Measurements from ENCODE around the gene ELAVL1. TPM values are rescaled to one million over a fixed set of nuclear protein-coding genes. Genes with fewer than 3 reads are reported as not detected.
A peak's percentile ranks its signal among the peaks of the same experiment; 100 is the strongest.

The ELAVL1 gene
- total and polyA plus RNA-seq, 9 of the 15 experiments (the other 6 are each of a cell fraction or from before 2014, with no cell fraction given), result 4.3 to 172 (median 69.2) TPM

- H3K79me2 ChIP-seq (ENCODE audit: control insufficient read depth, insufficient read depth, low read length), result peaks cover 13% of the 10 kb centered on the region
- intact Hi-C loops (cut with micrococcal nuclease) (no loop called here), in situ Hi-C loops (cut with MboI) (no loop called here)
- no peak overlapping the region; a peak in 1 of 4 replicates for H3K9ac ChIP-seq (ENCODE audit: insufficient read depth in 1 of 2, low read depth in 2 of 2, low read length in 2 of 2)
- H4K20me1 ChIP-seq (replicated peaks; ENCODE audit: control insufficient read depth, insufficient read depth, low read length), result peaks cover 4% of the 10 kb centered on the region
- H3K27ac ChIP-seq (ENCODE audit: extremely low read depth, low read depth, low read length), result no peak overlapping the region
- ChIA-PET POLR2A (interaction anchor here (1.2 kb wide), 1 partner anchor 10 kb away, joined by 5 read pairs; the partner anchor contains the start of gene TIMM44), CTCF (ENCODE audit: low intra/inter-chr PET ratio) (no interaction called here)
- DNase-seq (ENCODE audit: extremely low read depth in 1 of 4, low spot score in 3 of 4), result no peak
- WGBS (ENCODE audit: insufficient coverage, low coverage, missing lambda C conversion rate), result 97% methylated on average over 26 of the region's 55 CpGs
- no peak overlapping the region for H2AFZ ChIP-seq (ENCODE audit: low read depth, low read length)
- peaks cover 0 to 42% of the 10 kb centered on the region in 2 experiments; a peak in 3 of 5 replicates for H3K4me1 ChIP-seq (replicated peaks in 1 of 2; ENCODE audit: control insufficient read depth in 2 of 2, insufficient read depth in 2 of 2, low read length in 2 of 2)
- H3K4me2 ChIP-seq (ENCODE audit: insufficient read depth, low read length), result no peak overlapping the region
- no peaks in the 10 kb centered on the region for H3K27me3 ChIP-seq (ENCODE audit: control insufficient read depth in 2 of 2, insufficient read depth in 2 of 2, low read length in 2 of 2)
- H3K36me3 ChIP-seq (ENCODE audit: control insufficient read depth, insufficient read depth, low read length), result peaks cover 91% of the 10 kb centered on the region
- no TSS peak for BruUV-seq (replicated peaks)
- ATAC-seq, result no peak
- TF ChIP-seq POLR2AphosphoS5 (IDR thresholded peaks at IDR 0.05; ENCODE audit: control insufficient read depth, insufficient read depth, low read depth, low read length), result peak; percentile 9; the same call in 1 of the 2 replicates
- TF ChIP-seq ARID1B (IDR thresholded peaks at IDR 0.05), result no peak
- TF ChIP-seq ZNF668 (CRISPR knock-in tag; IDR thresholded peaks at IDR 0.05), result no peak
- no peak for TF ChIP-seq JUND (IDR thresholded peaks at IDR 0.05; ENCODE audit: borderline replicate concordance, low read depth, low read length)
- no peak for TF ChIP-seq JUND (tag; IDR thresholded peaks at IDR 0.05; ENCODE audit: borderline replicate concordance, low read depth, low read length)
- no peak for TF ChIP-seq PHTF2 (CRISPR knock-in tag; IDR thresholded peaks at IDR 0.05)
- no peak for TF ChIP-seq FOSL1 (tag; conservative IDR thresholded peaks at IDR 0.05)
- no peak for TF ChIP-seq ZNF282 (CRISPR knock-in tag; IDR thresholded peaks at IDR 0.05)
- TF ChIP-seq THAP12 (CRISPR knock-in tag; IDR thresholded peaks at IDR 0.05), result no peak
- TF ChIP-seq ETV5 (CRISPR knock-in tag; IDR thresholded peaks at IDR 0.05; ENCODE audit: low read depth), result no peak
- TF ChIP-seq CTCF (IDR thresholded peaks at IDR 0.05 in 2 of 3, conservative IDR thresholded peaks at IDR 0.05 in 1 of 3; ENCODE audit: insufficient read depth in 2 of 3, low read depth in 1 of 3, low read length in 3 of 3), result 0 out of 6 replicates have a peak, but pooled peaks of 1 of the 3 experiments have one; percentile 9
- TF ChIP-seq FIP1L1 (IDR thresholded peaks at IDR 0.05; ENCODE audit: low read depth, low read length, poor library complexity, severe bottlenecking), result peak; percentile 47
- peak; percentile 53 for TF ChIP-seq RBFOX2 (IDR thresholded peaks at IDR 0.05; ENCODE audit: low read depth, low read length)
- no peaks in the 10 kb centered on the region for H3K9me3 ChIP-seq (replicated peaks; ENCODE audit: control insufficient read depth, insufficient read depth, low read depth, low read length)
- FAIRE-seq, result no peak
- no peak overlapping the region for H3K4me3 ChIP-seq
- no peaks in the 10 kb centered on the region for H3K9me1 ChIP-seq (ENCODE audit: control insufficient read depth, insufficient read depth, low read length)
Measured at GRCh38 chr19:7933828-7934725, 71.4 kb downstream of the ELAVL1 start.
